HG03135 (cell line): Measurements from ENCODE around the gene CERK.
A peak's percentile ranks its signal among the peaks of the same experiment; 100 is the strongest.

Experiments used
- ATAC-seq: cut with Tn5 transposase; IDR thresholded peaks from one replicate; pipeline ENCODE4 v1.9.1; 2021; ENCODE audit warnings: mild to moderate bottlenecking, moderate library complexity; ENCODE audit not compliant: unreplicated experiment

Gene CERK

GRCh38 chr22:46766611-46767010 is 28.6 kb upstream of the CERK start:
- no peak for ATAC-seq

GRCh38 chr22:46764779-46765485 is 26.9 kb upstream of the CERK start:
- no peak for ATAC-seq

- no peak for ATAC-seq
Observed at GRCh38 chr22:46764140-46764680, 26.2 kb upstream of the CERK start.

- peak; percentile 44 for ATAC-seq
Observed at GRCh38 chr22:46763051-46763705, 25.1 kb upstream of the CERK start.

- peak; percentile 82 for ATAC-seq
Observed at GRCh38 chr22:46762238-46763050, 24.4 kb upstream of the CERK start, which contains the start of gene TBC1D22A. Gene TBC1D22A, plus strand, starts transcription at chr22:46762650. Its CDS starts 137 bp downstream, at chr22:46762787.

- ATAC-seq: no peak
Observed at GRCh38 chr22:46761539-46762237, 23.6 kb upstream of the CERK start.

- ATAC-seq: no peak
Observed at GRCh38 chr22:46761017-46761416, 23.0 kb upstream of the CERK start.

GRCh38 chr22:46758867-46759290 is 20.8 kb upstream of the CERK start:
- no peak for ATAC-seq

- no peak for ATAC-seq
Observed at GRCh38 chr22:46758121-46758520, 20.1 kb upstream of the CERK start.

- ATAC-seq: no peak
Observed at GRCh38 chr22:46757104-46757503, 19.1 kb upstream of the CERK start.

GRCh38 chr22:46756097-46756496 is 18.0 kb upstream of the CERK start:
- no peak for ATAC-seq

GRCh38 chr22:46755525-46755924 is 17.5 kb upstream of the CERK start:
- ATAC-seq: no peak

- ATAC-seq: no peak
Observed at GRCh38 chr22:46754826-46755225, 16.8 kb upstream of the CERK start.

- no peak for ATAC-seq
Observed at GRCh38 chr22:46754110-46754799, 16.2 kb upstream of the CERK start.

- no peak for ATAC-seq
Observed at GRCh38 chr22:46753761-46754109, 15.7 kb upstream of the CERK start.

GRCh38 chr22:46753360-46753759 is 15.3 kb upstream of the CERK start:
- no peak for ATAC-seq

GRCh38 chr22:46752988-46753310 is 14.9 kb upstream of the CERK start:
- no peak for ATAC-seq

GRCh38 chr22:46752286-46752987 is 14.4 kb upstream of the CERK start:
- ATAC-seq: no peak

- ATAC-seq: no peak
Observed at GRCh38 chr22:46750863-46751443, 12.9 kb upstream of the CERK start.

GRCh38 chr22:46750530-46750800 is 12.4 kb upstream of the CERK start:
- ATAC-seq: no peak
